ENCODE measurements around the gene KCNN3.
A peak's percentile ranks its signal among the peaks of the same experiment; 100 is the strongest.

KCNN3 gene

GRCh38 chr1:154788110-154788870 is 81.8 kb downstream of the KCNN3 start:
- DNase-seq: no peak

- no peak for DNase-seq
Observed at GRCh38 chr1:154786804-154787570, 83.1 kb downstream of the KCNN3 start.

- peak; percentile 67 for DNase-seq
Observed at GRCh38 chr1:154784924-154785531, 85.1 kb downstream of the KCNN3 start.

GRCh38 chr1:154784416-154784815 is 85.7 kb downstream of the KCNN3 start:
- no peak for DNase-seq

- DNase-seq: no peak
Observed at GRCh38 chr1:154783976-154784375, 86.1 kb downstream of the KCNN3 start.

- DNase-seq: no peak
Observed at GRCh38 chr1:154780541-154780940, 89.5 kb downstream of the KCNN3 start.

GRCh38 chr1:154779551-154780189 is 90.4 kb downstream of the KCNN3 start:
- DNase-seq: no peak

GRCh38 chr1:154778944-154779343 is 91.1 kb downstream of the KCNN3 start:
- DNase-seq: no peak

GRCh38 chr1:154778275-154778674 is 91.8 kb downstream of the KCNN3 start:
- no peak for DNase-seq

- DNase-seq: no peak
Observed at GRCh38 chr1:154777781-154778180, 92.3 kb downstream of the KCNN3 start.

- DNase-seq: no peak
Observed at GRCh38 chr1:154777154-154777553, 92.9 kb downstream of the KCNN3 start.

GRCh38 chr1:154775621-154776605 is 94.2 kb downstream of the KCNN3 start:
- DNase-seq: no peak

- no peak for DNase-seq
Observed at GRCh38 chr1:154774175-154774855, 95.8 kb downstream of the KCNN3 start.

GRCh38 chr1:154773551-154773950 is 96.5 kb downstream of the KCNN3 start:
- no peak for DNase-seq

- DNase-seq: peak; percentile 59
Observed at GRCh38 chr1:154772606-154773506, 97.2 kb downstream of the KCNN3 start.

GRCh38 chr1:154772056-154772455 is 98.0 kb downstream of the KCNN3 start:
- DNase-seq: no peak

GRCh38 chr1:154770897-154771594 is 99.0 kb downstream of the KCNN3 start:
- DNase-seq: no peak

- DNase-seq: no peak
Observed at GRCh38 chr1:154769193-154769895, 100.7 kb downstream of the KCNN3 start.
